Colonic mucosa (tissue), 4 donors: ENCODE measurements around the gene PDLIM1. TPM values are rescaled to one million over a fixed set of nuclear protein-coding genes. Genes with fewer than 3 reads are reported as not detected.

Experiments used
- DNase-seq: peaks from one replicate; pipeline ENCODE4 v3.0.0-alpha.2; 2020
- H3K27ac ChIP-seq: fragments of 200-600 bp; one replicate; pipeline ENCODE4 v1.8.0; 2021
- H3K27me3 ChIP-seq: fragments of 200-600 bp; one replicate; pipeline ENCODE4 v1.8.0; 2021
- H3K36me3 ChIP-seq: fragments of 200-600 bp; one replicate; pipeline ENCODE4 v1.8.0; 2021
- H3K4me1 ChIP-seq: fragments of 200-600 bp; one replicate; pipeline ENCODE4 v1.8.0; 2021; ENCODE audit warnings: mild to moderate bottlenecking
- H3K4me3 ChIP-seq: fragments of 200-600 bp; one replicate; pipeline ENCODE4 v1.8.0; 2021
- H3K9ac ChIP-seq, 2 donors: one replicate each; pipeline ENCODE4 v1.7.0; 2013; ENCODE audit warnings: control low read depth in 2 of 2, low read depth in 2 of 2, low read length in 2 of 2
- H3K9me3 ChIP-seq: fragments of 200-600 bp; one replicate; pipeline ENCODE4 v1.8.0; 2021
- intact Hi-C: fragments of 100-400 bp; cut with DNase I; formaldehyde crosslinking; loops from one replicate; pipeline ENCODE4 v1.14.1; 2022
- total RNA-seq, 2 donors: library from RNA; stranded (reverse); fragmentation: NEBNext Ultra II Directional in 1 of 2; extraction: Animal tissue kit (Norgen Biotek cat#: 25700) in 1 of 2; gene quantifications; one replicate each; pipeline ENCODE4 v1.2.1, GENCODE V29; 2021
- TF ChIP-seq, protein P1 (sequence below): fragments of 200-600 bp; IDR thresholded peaks from one replicate; pipeline ENCODE4 v1.8.0; 2022; ENCODE audit warnings: antibody characterized with exemption, mild to moderate bottlenecking
- donor health status: healthy.
- donor health status: DM: no; HTN: no; CAD: no.
- donor health status: DM: no; HTN: no; CAD: no.

PDLIM1 gene
- total RNA-seq, 2 donors from 2014 or later, result 246 to 433 TPM

DNA sequence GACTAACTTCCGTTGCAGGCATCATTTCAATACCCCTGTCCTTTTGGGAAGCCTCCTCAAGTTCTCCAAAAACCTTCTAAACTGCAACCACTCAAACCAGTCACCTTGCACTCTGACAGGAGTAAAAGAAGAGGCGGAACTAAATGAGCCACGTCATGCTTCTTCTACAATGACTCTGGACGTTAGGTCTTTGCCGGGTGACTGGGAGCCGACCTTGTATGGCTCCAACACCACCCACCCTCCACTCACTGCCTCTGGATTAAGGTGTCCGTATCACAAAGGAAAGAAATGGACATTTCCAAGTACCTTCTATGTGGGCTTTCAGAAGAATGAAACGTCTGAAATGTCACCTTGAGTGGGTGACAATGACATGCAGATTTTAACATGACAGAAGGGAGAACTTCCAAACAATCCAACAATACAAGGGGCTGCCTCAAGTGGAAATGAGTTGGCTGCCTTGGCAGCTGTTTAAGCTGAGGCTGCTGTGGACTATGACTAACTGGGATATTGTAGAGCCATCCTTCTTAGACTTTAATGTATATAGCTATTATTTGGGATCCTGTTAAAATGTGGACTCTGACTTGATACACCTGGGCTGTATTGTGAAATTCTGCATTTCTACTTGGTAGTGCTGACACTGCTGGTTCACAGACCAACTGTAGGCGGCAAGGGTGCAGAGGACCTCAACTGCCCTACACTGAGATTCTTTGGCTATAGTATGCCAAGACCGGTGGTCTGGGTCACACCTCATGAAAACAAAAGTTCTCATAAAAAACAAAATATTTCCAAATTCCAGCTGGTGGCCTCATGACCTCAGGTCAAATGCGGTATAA is 33.8 kb upstream of the PDLIM1 start:
- DNase-seq, result no peak
- Histone ChIP-seq H3K27me3 (no peaks in the 10 kb centered on the region), H3K4me1 (no peaks in the 10 kb centered on the region)

DNA sequence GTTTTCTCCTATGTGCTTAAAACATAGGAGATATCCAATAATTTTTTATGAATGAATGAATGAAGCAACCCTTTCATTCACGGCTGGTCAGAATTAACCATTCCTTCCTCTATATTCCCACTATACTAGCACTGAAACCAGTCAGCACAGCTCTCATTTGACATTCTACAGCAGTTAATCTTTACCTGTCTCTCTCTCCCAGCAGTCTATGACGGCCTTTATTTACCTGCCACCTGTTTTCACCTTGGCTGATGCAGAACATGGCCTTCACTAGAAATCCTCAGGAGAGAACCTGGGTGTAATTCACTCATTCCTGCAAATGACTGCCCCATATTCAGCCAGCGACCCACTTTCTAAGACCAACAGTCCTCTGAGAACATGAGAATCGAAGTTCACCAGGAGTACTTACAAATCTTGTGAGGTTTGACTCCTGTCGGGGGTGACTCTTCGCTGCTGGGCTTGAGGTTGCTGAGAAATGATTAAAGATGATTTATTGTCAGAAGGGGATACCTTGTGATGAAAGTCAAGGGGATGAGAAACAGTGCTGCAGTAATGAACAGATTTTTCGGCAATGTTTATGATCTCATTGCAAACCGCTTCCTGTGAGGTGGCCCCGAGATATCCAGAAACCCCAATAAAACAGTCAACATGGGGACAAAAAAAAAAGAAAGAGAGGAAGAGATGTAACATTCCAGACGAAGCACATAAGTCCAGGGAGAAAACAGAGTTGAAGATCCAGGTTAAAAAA is 30.9 kb upstream of the PDLIM1 start:
- TF ChIP-seq, protein P1, sequence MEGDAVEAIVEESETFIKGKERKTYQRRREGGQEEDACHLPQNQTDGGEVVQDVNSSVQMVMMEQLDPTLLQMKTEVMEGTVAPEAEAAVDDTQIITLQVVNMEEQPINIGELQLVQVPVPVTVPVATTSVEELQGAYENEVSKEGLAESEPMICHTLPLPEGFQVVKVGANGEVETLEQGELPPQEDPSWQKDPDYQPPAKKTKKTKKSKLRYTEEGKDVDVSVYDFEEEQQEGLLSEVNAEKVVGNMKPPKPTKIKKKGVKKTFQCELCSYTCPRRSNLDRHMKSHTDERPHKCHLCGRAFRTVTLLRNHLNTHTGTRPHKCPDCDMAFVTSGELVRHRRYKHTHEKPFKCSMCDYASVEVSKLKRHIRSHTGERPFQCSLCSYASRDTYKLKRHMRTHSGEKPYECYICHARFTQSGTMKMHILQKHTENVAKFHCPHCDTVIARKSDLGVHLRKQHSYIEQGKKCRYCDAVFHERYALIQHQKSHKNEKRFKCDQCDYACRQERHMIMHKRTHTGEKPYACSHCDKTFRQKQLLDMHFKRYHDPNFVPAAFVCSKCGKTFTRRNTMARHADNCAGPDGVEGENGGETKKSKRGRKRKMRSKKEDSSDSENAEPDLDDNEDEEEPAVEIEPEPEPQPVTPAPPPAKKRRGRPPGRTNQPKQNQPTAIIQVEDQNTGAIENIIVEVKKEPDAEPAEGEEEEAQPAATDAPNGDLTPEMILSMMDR, result no peak
- Histone ChIP-seq H3K9ac (no peak overlapping the region), H3K36me3 (no peaks in the 10 kb centered on the region), H3K4me3 (no peak overlapping the region), H3K4me1 (no peaks in the 10 kb centered on the region), H3K27ac (no peak overlapping the region), H3K9me3 (no peaks in the 10 kb centered on the region), H3K27me3 (no peaks in the 10 kb centered on the region)
- intact Hi-C loops, result no loop called here
- no peak for DNase-seq

More for the DNA sequence above, 33.8 kb upstream of the PDLIM1 start:
- Histone ChIP-seq H3K9me3 (no peaks in the 10 kb centered on the region), H3K36me3 (no peaks in the 10 kb centered on the region), H3K4me3 (no peak overlapping the region), H3K27ac (no peak overlapping the region), H3K9ac (no peak overlapping the region)
- intact Hi-C loops, result no loop called here
- TF ChIP-seq, protein P1, result no peak

DNA sequence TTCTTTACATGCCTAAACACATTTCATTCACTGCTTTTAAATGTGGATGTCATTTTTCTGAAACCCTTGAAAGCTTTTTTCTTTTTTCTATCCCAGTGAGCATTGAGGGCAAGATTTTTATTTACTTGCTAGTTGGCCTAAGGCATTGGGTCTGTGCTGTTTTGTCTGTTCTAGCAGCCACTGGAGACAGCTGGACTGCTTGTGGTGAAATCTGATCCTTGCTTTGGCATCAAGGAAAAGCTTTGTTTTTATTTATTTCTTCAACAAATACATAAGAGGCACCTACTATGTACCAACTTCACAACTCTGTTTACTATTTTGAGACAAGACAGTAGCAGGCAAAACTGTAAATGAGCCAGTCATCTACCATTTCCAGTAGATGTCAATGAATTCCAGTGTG is 28.4 kb upstream of the PDLIM1 start:
- H3K4me1 ChIP-seq, result no peaks in the 10 kb centered on the region
- no peak for DNase-seq
- no peak overlapping the region for H3K9ac ChIP-seq
- H3K36me3 ChIP-seq, result no peaks in the 10 kb centered on the region
- TF ChIP-seq, protein P1, result no peak
- intact Hi-C loops, result no loop called here
- no peak overlapping the region for H3K27ac ChIP-seq
- H3K9me3 ChIP-seq, result no peaks in the 10 kb centered on the region
- H3K27me3 ChIP-seq, result no peaks in the 10 kb centered on the region
- H3K4me3 ChIP-seq, result no peak overlapping the region

DNA sequence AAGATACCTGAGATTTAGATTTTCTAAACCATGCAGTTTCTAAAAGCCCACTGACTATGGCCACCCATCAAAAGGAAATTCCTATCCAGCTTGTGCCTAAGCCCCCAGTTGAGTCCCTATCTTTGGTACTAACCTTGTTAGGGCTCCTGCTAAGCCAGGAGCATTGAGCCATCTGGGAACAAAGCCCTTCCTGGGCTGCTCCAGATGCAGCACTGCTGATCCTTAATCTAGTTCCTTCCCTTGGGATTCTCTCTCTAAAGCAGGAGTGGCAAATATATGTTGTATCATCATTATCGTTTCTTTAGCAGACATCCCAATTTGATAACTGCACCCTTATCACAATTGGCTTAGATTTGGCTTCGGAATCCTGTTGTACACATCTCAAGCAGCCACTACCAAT is 24.7 kb upstream of the PDLIM1 start:
- intact Hi-C loops, result no loop called here
- TF ChIP-seq, protein P1, result no peak

DNA sequence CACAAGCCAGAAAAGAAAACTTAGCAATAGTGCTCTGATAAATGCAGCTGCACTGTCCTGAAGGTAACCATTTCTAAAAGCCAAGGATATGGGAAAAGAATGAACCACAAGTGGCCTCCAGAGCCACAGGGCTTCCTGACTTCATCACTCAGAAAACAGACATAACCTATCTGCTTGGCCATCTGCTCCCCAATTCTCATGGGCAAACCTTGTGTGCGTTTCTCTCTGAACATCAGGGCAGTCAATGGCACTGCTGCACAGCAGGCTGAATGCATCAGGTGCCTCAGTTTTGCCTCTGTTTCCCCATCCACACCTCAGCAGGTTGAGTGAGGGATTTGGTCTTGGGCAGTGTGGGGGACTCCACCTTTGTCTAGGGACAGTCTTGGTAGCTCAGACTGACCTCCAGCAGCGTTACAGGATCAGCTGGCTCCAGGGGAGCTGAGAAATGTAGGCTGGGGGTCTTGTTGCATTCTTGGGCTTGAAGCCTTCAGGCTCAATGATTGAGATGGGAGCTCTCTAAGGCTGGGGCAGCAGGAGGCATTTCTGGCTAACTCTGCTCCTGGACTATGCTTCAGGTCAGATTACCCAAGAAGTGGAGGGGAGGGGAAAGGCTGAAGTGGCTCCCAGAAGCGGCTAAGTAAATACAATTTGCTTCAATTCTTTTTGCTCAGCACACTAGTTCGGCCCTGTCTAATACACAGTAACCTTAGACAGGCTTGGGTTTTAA is 23.6 kb upstream of the PDLIM1 start:
- no peaks in the 10 kb centered on the region for H3K27me3 ChIP-seq
- no peak overlapping the region for H3K4me3 ChIP-seq
- intact Hi-C loops, result no loop called here
- H3K9ac ChIP-seq, result no peak overlapping the region
- TF ChIP-seq, protein P1, result no peak
- no peaks in the 10 kb centered on the region for H3K9me3 ChIP-seq
- DNase-seq, result no peak
- peaks cover 2% of the 10 kb centered on the region for H3K4me1 ChIP-seq
- H3K27ac ChIP-seq, result no peak overlapping the region
- no peaks in the 10 kb centered on the region for H3K36me3 ChIP-seq

More for the DNA sequence above, 24.7 kb upstream of the PDLIM1 start:
- Histone ChIP-seq H3K36me3 (no peaks in the 10 kb centered on the region), H3K4me3 (no peak overlapping the region), H3K9me3 (no peaks in the 10 kb centered on the region), H3K27me3 (no peaks in the 10 kb centered on the region), H3K9ac (no peak overlapping the region), H3K27ac (no peak overlapping the region), H3K4me1 (no peaks in the 10 kb centered on the region)
- no peak for DNase-seq
